Activated CD4-positive, alpha-beta T cell treated with anti-CD3 and anti-CD28 coated beads, Interleukin-2, amount 10 ng/mL, durations not matched to agents 24 days and 14 days (primary cell): ENCODE measurements around the gene ZBTB11. TPM values are rescaled to one million over a fixed set of nuclear protein-coding genes. Genes with fewer than 3 reads are reported as not detected.

Experiments
- DNase-seq: peaks from one replicate; pipeline ENCODE4 v3.0.0; 2022
- H3K27ac Mint-ChIP-seq: one replicate; pipeline ENCODE4 v1.8.0; 2022; ENCODE audit warnings: mild to moderate bottlenecking, mixed read lengths
- H3K27me3 Mint-ChIP-seq: one replicate; pipeline ENCODE4 v1.8.0; 2022; ENCODE audit warnings: mixed read lengths
- H3K36me3 Mint-ChIP-seq: one replicate; pipeline ENCODE4 v1.8.0; 2022; ENCODE audit warnings: low read depth, mild to moderate bottlenecking, mixed read lengths
- H3K4me1 Mint-ChIP-seq: one replicate; pipeline ENCODE4 v1.8.0; 2021; ENCODE audit warnings: mixed read lengths
- H3K4me3 Mint-ChIP-seq: one replicate; pipeline ENCODE4 v1.8.0; 2022; ENCODE audit warnings: mild to moderate bottlenecking, moderate library complexity, mixed read lengths
- H3K9me3 Mint-ChIP-seq: one replicate; pipeline ENCODE4 v1.8.0; 2021; ENCODE audit warnings: mixed read lengths
- intact Hi-C: fragments of 100-400 bp; cut with micrococcal nuclease; formaldehyde crosslinking; loops from one replicate; pipeline ENCODE4 v1.15.1; 2023
- total RNA-seq: library from RNA; stranded (reverse); gene quantifications from 2 replicates; pipeline ENCODE4 v1.2.3, GENCODE V29; 2022

The ZBTB11 gene
- total RNA-seq, 1 donor from 2014 or later, result 29.0 TPM

DNA sequence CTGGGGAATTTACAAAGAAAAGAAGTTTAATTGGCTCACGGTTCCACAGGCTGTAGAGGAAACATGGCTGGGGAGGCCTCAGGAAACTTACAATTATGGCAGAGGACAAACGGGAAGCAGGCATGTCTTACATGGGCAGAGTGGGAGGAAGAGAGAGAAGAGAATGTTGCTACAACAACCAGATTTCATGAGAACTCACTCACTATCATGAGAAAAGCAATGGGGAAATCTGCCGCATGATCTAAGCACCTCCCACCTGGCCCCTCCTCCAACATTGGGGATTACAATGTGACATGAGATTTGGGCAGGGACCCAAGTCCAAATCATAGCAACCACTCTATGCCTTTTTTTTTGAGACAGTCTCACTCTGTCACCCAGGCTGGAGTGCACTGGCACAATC lies 74.2 kb downstream of the ZBTB11 start:
- H3K27ac Mint-ChIP-seq, result no peak overlapping the region
- peak; percentile 12 for DNase-seq
- peaks cover 16% of the 10 kb centered on the region for H3K36me3 Mint-ChIP-seq
- H3K4me3 Mint-ChIP-seq, result no peak overlapping the region
- intact Hi-C loops, result no loop called here
- H3K4me1 Mint-ChIP-seq, result peaks cover 3% of the 10 kb centered on the region
- H3K27me3 Mint-ChIP-seq, result no peaks in the 10 kb centered on the region
- peaks cover 3% of the 10 kb centered on the region for H3K9me3 Mint-ChIP-seq

Other genes with a start within 250 kb of the ZBTB11 start
- 8.1 and 9.5 TPM in 2 replicates for gene SENP7, start 163.9 kb downstream of the ZBTB11 start, total RNA-seq
- gene TRMT10C, start 115.3 kb downstream of the ZBTB11 start, total RNA-seq, result 58.3 and 59.9 TPM in 2 replicates
- 190 and 205 TPM in 2 replicates for gene PCNP, start 103.0 kb downstream of the ZBTB11 start, total RNA-seq
- 1,569 and 1,570 TPM in 2 replicates for gene RPL24, start 9.6 kb upstream of the ZBTB11 start, total RNA-seq
- gene CEP97, start 47.5 kb upstream of the ZBTB11 start, total RNA-seq, result 20.3 and 22.8 TPM in 2 replicates
- gene NXPE3, start 102.1 kb upstream of the ZBTB11 start, total RNA-seq, result 17.2 and 18.2 TPM in 2 replicates
- gene NFKBIZ, start 172.4 kb upstream of the ZBTB11 start, total RNA-seq, result 57.2 and 59.2 TPM in 2 replicates